Right cardiac atrium (tissue), 5 donors: ENCODE data around the gene CPEB3. TPM values are rescaled to one million over a fixed set of nuclear protein-coding genes. Genes with fewer than 3 reads are reported as not detected.
A peak's percentile ranks its signal among the peaks of the same experiment; 100 is the strongest.

Source experiments
- ATAC-seq, 2 donors: fragments of 200-7000 bp; cut with Tn5 transposase; one replicate each; pipeline versions ENCODE4 v1.8.0 to v1.9.1; 2020; ENCODE audit warnings: moderate library complexity in 2 of 2, mild to moderate bottlenecking in 1 of 2
- DNase-seq, 3 donors: peaks; one replicate each; pipeline ENCODE4 v3.0.0-alpha.2; 2020
- H3K27ac ChIP-seq: one replicate; pipeline ENCODE4 v1.5.1; 2013; ENCODE audit warnings: mild to moderate bottlenecking, low read length, control low read depth, moderate library complexity
- H3K27me3 ChIP-seq: one replicate; pipeline ENCODE4 v1.6.1; 2013; ENCODE audit not compliant: control insufficient read depth, insufficient read depth
- H3K4me1 ChIP-seq: one replicate; pipeline ENCODE4 v1.6.1; 2013; ENCODE audit warnings: low read length; ENCODE audit not compliant: control insufficient read depth, insufficient read depth
- H3K4me3 ChIP-seq: one replicate; pipeline ENCODE4 v1.5.1; 2013; ENCODE audit warnings: low read length, control low read depth
- H3K9me3 ChIP-seq: one replicate; pipeline ENCODE4 v1.6.1; 2013; ENCODE audit warnings: low read length; ENCODE audit not compliant: control insufficient read depth
- WGBS: extraction: QIAGEN DNeasy Blood & Tissue Kit; methylation state at CpG from one replicate; pipeline ENCODE4 v1.1.7; 2013; 5-methylcytosine and 5-hydroxymethylcytosine counted together
- intact Hi-C, 4 donors: fragments of 100-400 bp; cut with DNase I; formaldehyde crosslinking; loops; one replicate each; pipeline versions ENCODE4 v1.11.0 to v1.14.0; 2022 to 2023
- polyA plus RNA-seq: library from polyadenylated mRNA; stranded (reverse); fragments of 200-250 nt; gene quantifications from one replicate; pipeline ENCODE4 v1.2.3, GENCODE V29; 2013
- total RNA-seq, 4 donors: library from RNA; stranded (reverse); fragmentation: NEBNext Ultra II Directional; extraction: Animal tissue kit (Norgen Biotek cat#: 25700); gene quantifications; one replicate each; pipeline ENCODE4 v1.2.1, GENCODE V29; 2021
- donor health status: healthy with polysubstance abuse.
- donor health status: DM: no; HTN: yes; CAD: no.
- donor health status: DM: no; HTN: no; CAD: no.
- donor health status: DM: no; HTN: yes; CAD: no; lungs with severe emphysema.
- donor health status: DM: yes; HTN: yes; CAD: no.

The CPEB3 gene
- total and polyA plus RNA-seq, 5 donors, result 4.6 to 14.3 (median 11.6) TPM

DNA sequence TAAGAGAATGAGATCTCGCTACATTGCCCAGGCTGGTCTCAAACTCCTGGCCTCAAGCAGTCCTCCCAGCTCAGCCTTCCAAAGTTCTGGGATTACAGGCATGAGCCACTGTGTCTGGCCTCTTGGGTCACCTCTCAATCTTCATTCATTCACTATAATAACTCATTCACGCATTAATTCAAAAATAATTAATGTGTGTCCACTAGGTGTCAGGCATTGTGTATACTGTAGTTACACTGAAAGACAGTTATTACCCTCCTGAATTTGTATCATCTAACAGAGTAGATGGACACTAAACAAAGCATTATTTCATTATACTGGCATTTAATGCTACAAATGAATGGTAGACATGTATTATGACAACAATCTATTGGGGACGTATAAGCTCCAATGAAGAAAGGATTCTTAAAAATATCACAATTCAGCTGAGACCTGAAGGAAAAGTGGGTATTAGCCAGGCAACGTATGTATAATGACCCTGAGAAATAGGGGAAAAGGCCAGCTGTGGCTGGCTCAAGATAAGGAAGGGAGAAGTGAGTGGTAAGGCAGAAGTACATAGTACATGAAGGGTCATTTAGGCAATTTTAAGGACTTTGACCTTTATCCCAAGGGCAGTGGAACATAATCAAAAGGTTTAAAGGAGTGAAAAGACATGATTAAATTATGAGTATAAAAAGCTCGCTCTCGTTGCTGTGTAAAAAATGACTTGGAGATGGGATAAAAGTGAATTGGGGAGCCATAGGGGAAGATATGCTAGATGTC is 216.6 kb downstream of the CPEB3 start:
- no peak overlapping the region for H3K27ac ChIP-seq
- no peaks in the 10 kb centered on the region for H3K27me3 ChIP-seq
- intact Hi-C loops, result no loop called here
- H3K4me3 ChIP-seq, result no peak overlapping the region
- no peaks in the 10 kb centered on the region for H3K4me1 ChIP-seq
- no peaks in the 10 kb centered on the region for H3K9me3 ChIP-seq
- ATAC-seq, result no peak
- DNase-seq, result no peak
- 76% methylated on average over 6 of the region's 6 CpGs for WGBS

- Histone ChIP-seq H3K27me3 (no peaks in the 10 kb centered on the region), H3K9me3 (no peaks in the 10 kb centered on the region), H3K4me3 (no peak overlapping the region), H3K27ac (no peak overlapping the region), H3K4me1 (no peaks in the 10 kb centered on the region)
- DNase-seq (no peak), ATAC-seq (no peak)
- intact Hi-C loops, result no loop called here
- 69% methylated on average over 1 of the region's 1 CpG for WGBS
Observed at GRCh38 chr10:92068900-92069299, 222.0 kb downstream of the CPEB3 start.

DNA sequence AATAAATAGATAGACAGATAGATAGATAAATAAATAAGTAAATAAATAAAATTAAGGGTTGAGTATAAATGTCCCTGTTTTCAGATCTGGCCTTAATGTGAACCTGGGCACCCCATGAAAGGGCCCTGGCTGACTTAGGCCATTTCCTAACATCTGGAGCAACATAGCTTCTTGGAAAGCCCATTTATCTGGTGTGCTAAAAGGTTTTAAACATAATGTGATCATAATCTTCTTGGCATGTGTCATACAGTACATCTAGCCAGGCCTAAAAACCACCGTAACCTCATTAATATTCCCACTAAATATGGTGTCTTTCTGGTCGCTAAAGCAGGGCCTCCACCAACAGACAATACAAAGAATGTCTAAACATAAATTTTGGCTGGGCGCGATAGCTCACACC is 224.5 kb downstream of the CPEB3 start:
- Histone ChIP-seq H3K27ac (no peak overlapping the region), H3K4me1 (no peaks in the 10 kb centered on the region), H3K4me3 (no peak overlapping the region), H3K27me3 (no peaks in the 10 kb centered on the region), H3K9me3 (no peaks in the 10 kb centered on the region)
- DNase-seq (no peak), ATAC-seq (no peak)
- intact Hi-C loops, result no loop called here
- 98% methylated on average over 4 of the region's 4 CpGs for whole genome bisulfite sequencing

DNA sequence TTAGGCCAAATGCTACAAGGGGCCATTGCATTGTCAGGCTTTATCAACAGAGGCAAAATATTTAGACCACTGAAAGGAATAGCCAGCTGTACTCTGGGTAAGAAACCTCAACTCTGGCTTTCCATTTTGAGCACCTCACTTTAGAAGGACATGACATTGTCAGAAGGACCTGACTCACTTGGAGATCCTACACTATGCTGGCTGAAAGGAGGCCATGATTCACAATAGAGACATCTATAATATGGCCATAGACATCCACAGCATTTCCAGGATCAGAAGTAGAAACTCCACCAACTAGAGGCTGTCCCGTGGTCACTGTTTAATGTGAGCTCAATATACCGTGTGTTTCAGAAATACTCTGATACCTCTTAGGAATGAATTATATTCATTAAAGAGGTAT is 226.4 kb downstream of the CPEB3 start:
- Histone ChIP-seq H3K4me3 (no peak overlapping the region), H3K27ac (no peak overlapping the region), H3K27me3 (no peaks in the 10 kb centered on the region), H3K9me3 (no peaks in the 10 kb centered on the region), H3K4me1 (no peaks in the 10 kb centered on the region)
- intact Hi-C loops, result no loop called here
- DNase-seq, result no peak
- WGBS, result 93% methylated on average over 2 of the region's 2 CpGs
- ATAC-seq, result no peak

DNA sequence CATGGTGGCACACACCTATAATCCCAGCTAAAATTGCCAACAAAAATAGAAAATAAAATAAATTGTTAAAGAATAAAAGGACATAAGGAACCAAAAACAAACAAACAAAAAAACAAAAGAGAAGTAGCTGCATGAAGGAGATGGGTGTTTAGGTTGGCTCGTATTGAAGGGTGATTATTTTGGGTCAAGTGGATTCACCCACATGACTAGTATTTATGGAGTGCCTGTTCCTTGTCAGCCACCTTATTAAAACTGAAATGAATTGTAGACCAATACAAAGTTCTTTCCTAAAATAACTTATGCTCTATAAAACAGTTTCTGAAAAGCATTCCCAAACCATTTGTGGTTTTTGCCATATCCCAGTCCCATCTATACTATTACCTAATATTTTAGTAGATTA is 228.6 kb downstream of the CPEB3 start:
- H3K4me1 ChIP-seq, result no peaks in the 10 kb centered on the region
- no peaks in the 10 kb centered on the region for H3K27me3 ChIP-seq
- no peak overlapping the region for H3K4me3 ChIP-seq
- 73% methylated on average over 1 of the region's 1 CpG for WGBS
- no peaks in the 10 kb centered on the region for H3K9me3 ChIP-seq
- intact Hi-C loops, result no loop called here
- ATAC-seq (peak; percentile 43 to 66), DNase-seq (no peak)
- no peak overlapping the region for H3K27ac ChIP-seq

DNA sequence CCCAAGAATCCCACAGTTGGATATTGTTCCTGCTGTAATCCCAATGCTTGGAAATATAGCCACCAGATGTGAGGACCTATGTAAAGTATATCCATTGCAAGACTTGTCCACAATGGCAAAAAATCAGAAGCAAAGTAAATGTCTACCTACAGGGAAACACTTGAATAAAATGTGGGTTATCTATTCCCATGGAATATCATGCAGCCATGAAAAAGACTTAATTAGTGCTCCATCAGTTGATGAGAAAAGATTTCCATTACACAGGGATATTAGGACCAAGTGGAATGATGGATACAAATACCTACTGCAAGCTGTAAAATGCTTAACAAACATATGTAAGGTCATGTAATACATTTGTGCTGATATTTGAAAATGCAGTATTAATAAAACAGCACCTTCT is 236.1 kb downstream of the CPEB3 start:
- no peak for ATAC-seq
- Histone ChIP-seq H3K4me3 (no peak overlapping the region), H3K4me1 (no peaks in the 10 kb centered on the region), H3K27ac (no peak overlapping the region), H3K27me3 (no peaks in the 10 kb centered on the region), H3K9me3 (no peaks in the 10 kb centered on the region)
- DNase-seq, result no peak
- intact Hi-C loops, result no loop called here

DNA sequence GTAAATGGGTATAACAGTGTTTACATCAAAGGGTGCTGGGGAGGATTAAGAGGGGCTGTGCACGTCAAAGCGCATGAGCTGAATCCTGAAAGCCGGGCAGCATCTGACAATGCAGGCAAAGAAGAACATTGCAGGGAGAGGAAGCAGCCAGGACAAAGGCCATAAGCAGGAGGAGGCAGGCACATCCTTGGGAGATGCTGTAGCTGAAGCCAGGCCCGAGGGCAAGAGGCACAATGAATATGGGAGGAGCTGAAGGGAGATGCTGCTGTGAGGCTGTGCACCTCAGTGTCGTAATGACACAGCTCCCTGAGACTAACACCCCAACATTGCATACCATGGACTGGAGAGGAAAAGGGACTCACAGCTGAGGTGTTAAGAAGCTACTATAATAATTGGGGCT is 238.1 kb downstream of the CPEB3 start:
- no peaks in the 10 kb centered on the region for H3K4me1 ChIP-seq
- no peaks in the 10 kb centered on the region for H3K27me3 ChIP-seq
- no peaks in the 10 kb centered on the region for H3K9me3 ChIP-seq
- no peak overlapping the region for H3K4me3 ChIP-seq
- peak overlapping the region; percentile 26 for H3K27ac ChIP-seq
- no peak for DNase-seq
- WGBS, result 84% methylated on average over 5 of the region's 5 CpGs
- intact Hi-C loops, result no loop called here
- ATAC-seq, result peak in 1 of 2 donors; percentile 25

GRCh38 chr10:92052088-92052487 is 238.8 kb downstream of the CPEB3 start:
- no peaks in the 10 kb centered on the region for H3K4me1 ChIP-seq
- no peak overlapping the region for H3K4me3 ChIP-seq
- DNase-seq, result peak; percentile 44 to 88 (median 84)
- no peaks in the 10 kb centered on the region for H3K27me3 ChIP-seq
- no peaks in the 10 kb centered on the region for H3K9me3 ChIP-seq
- H3K27ac ChIP-seq, result no peak overlapping the region
- intact Hi-C loops, result no loop called here
- ATAC-seq, result peak; percentile 75 to 90
- 61% methylated on average over 18 of the region's 18 CpGs for WGBS

DNA sequence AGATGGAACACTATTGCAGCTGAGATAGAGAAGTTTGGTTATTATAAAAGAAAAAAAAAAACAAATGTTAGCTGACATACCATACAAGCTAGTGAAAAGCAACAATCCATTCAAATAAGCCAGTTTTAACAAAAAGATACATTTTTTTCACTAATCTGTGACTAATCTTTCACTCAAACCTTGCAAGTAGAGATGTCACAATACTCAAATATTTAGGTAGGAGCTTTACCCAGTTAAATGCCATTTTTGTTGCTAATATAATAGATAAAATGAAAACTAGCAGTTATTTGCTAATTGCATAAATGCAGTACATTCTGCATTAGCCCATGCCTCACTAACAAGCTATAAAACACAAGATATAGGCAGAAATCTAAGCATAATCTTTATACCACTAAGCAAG is 243.7 kb downstream of the CPEB3 start:
- Histone ChIP-seq H3K4me3 (no peak overlapping the region), H3K27ac (no peak overlapping the region), H3K9me3 (no peaks in the 10 kb centered on the region), H3K27me3 (no peaks in the 10 kb centered on the region), H3K4me1 (no peaks in the 10 kb centered on the region)
- ATAC-seq, result no peak
- DNase-seq, result no peak
- intact Hi-C loops, result no loop called here

GRCh38 chr10:92045641-92046106 is 245.2 kb downstream of the CPEB3 start:
- Histone ChIP-seq H3K4me3 (no peak overlapping the region), H3K9me3 (no peaks in the 10 kb centered on the region), H3K27me3 (no peaks in the 10 kb centered on the region), H3K27ac (no peak overlapping the region), H3K4me1 (no peaks in the 10 kb centered on the region)
- intact Hi-C loops, result no loop called here
- 40% methylated on average over 37 of the region's 37 CpGs for WGBS
- ATAC-seq, result peak; percentile 29 to 41
- peak in 2 of 3 donors; percentile 11 to 43 for DNase-seq

- no peak overlapping the region for H3K4me3 ChIP-seq
- no peak overlapping the region for H3K27ac ChIP-seq
- no peaks in the 10 kb centered on the region for H3K9me3 ChIP-seq
- DNase-seq (no peak), ATAC-seq (no peak)
- intact Hi-C loops, result no loop called here
- H3K4me1 ChIP-seq, result no peaks in the 10 kb centered on the region
- no peaks in the 10 kb centered on the region for H3K27me3 ChIP-seq
- WGBS, result 66% methylated on average over 5 of the region's 5 CpGs
Observed at GRCh38 chr10:92042541-92042940, 248.3 kb downstream of the CPEB3 start.

GRCh38 chr10:92038949-92039348 is 251.9 kb downstream of the CPEB3 start:
- H3K27ac ChIP-seq, result no peak overlapping the region
- no peaks in the 10 kb centered on the region for H3K27me3 ChIP-seq
- ATAC-seq (no peak), DNase-seq (no peak)
- intact Hi-C loops, result no loop called here
- no peaks in the 10 kb centered on the region for H3K4me1 ChIP-seq
- no peak overlapping the region for H3K4me3 ChIP-seq
- no peaks in the 10 kb centered on the region for H3K9me3 ChIP-seq
- WGBS, result 95% methylated on average over 1 of the region's 1 CpG
